Hepatocyte (in vitro differentiated cells): Measurements from ENCODE around the gene ZMAT3.

Experiments used
- CTCF ChIP-seq: fragments of 200-600 bp; sonication (generic); IDR thresholded peaks from 2 replicates; pipeline ENCODE4 v1.5.1; 2016; ENCODE audit warnings: antibody characterized with exemption, mild to moderate bottlenecking; ENCODE audit not compliant: poor library complexity
- EZH2 ChIP-seq: fragments of 200-600 bp; sonication (generic); IDR thresholded peaks from 2 replicates; pipeline ENCODE4 v1.6.1; 2016; ENCODE audit warnings: antibody characterized with exemption, mild to moderate bottlenecking, borderline replicate concordance

GRCh38 chr3:179105881-179106280 is 34.3 kb upstream of the ZMAT3 start:
- TF ChIP-seq EZH2 = no peak
- no peak for TF ChIP-seq CTCF
